ENCODE results near the gene CCDC38. TPM values are rescaled to one million over a fixed set of nuclear protein-coding genes. Genes with fewer than 3 reads are reported as not detected.

Gene CCDC38
- total and polyA plus RNA-seq, 4 donors: 0.46 to 1.4 (median 0.93) TPM

DNA sequence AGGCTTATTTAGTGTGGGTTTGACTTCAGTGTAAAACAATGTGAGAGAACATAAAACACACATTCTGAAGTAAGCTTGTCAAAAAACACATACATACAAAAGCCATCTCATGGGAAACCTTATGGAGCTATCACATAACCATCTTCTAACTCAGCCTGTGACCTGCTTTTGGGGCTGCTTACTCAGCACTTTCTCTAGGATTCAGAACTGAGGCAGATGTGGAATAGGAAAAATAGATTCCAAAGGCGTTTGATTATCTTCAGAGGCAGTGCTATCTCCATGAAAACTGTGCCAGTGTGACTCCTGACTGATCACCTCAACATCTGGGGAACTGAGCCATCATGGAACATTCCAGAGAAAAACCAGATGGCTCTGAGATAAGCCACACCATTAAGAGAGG lies 40.2 kb upstream of the CCDC38 start:
- Histone ChIP-seq H3K9ac (ENCODE audit: low read depth in 1 of 2, low read length in 2 of 2) (no peak overlapping the region), H3K36me3 (ENCODE audit: control insufficient read depth in 4 of 4, insufficient read depth in 3 of 4, low read depth in 1 of 4, low read length in 3 of 4) (peaks cover 2 to 47% (median 35%) of the 10 kb centered on the region in 4 donors), H3K4me1 (ENCODE audit: control insufficient read depth in 4 of 4, insufficient read depth in 4 of 4, low read length in 3 of 4) (peaks cover 0 to 13% (median 11%) of the 10 kb centered on the region in 4 donors), H3K4me3 (ENCODE audit: low read depth in 1 of 3, low read length in 3 of 3) (no peak overlapping the region), H3K27me3 (ENCODE audit: control insufficient read depth in 4 of 4, insufficient read depth in 4 of 4, low read length in 3 of 4) (no peaks in the 10 kb centered on the region), H3K27ac (ENCODE audit: low read depth in 1 of 2, low read length in 2 of 2) (no peak overlapping the region), H3K9me3 (ENCODE audit: control insufficient read depth in 4 of 4, low read length in 3 of 4) (no peaks in the 10 kb centered on the region)
- DNase-seq (ENCODE audit: low spot score): no peak
- TF ChIP-seq YY1 (IDR thresholded peaks at IDR 0.05) (no peak), REST (IDR thresholded peaks at IDR 0.05) (no peak), ATF3 (IDR thresholded peaks at IDR 0.05) (no peak), EGR1 (IDR thresholded peaks at IDR 0.05; ENCODE audit: low read depth in 2 of 2) (no peak), MAX (IDR thresholded peaks at IDR 0.05) (no peak), ZBTB33 (IDR thresholded peaks at IDR 0.05) (no peak), FOXA1 (IDR thresholded peaks at IDR 0.05) (no peak), RXRA (IDR thresholded peaks at IDR 0.05) (no peak), HNF4A (conservative IDR thresholded peaks at IDR 0.05) (no peak), RAD21 (IDR thresholded peaks at IDR 0.05) (no peak), SP1 (IDR thresholded peaks at IDR 0.05) (no peak), NR2F2 (IDR thresholded peaks at IDR 0.05) (no peak), CTCF (IDR thresholded peaks at IDR 0.05; ENCODE audit: low read depth, low read length, missing input control) (no peak), GABPA (IDR thresholded peaks at IDR 0.05 in 1 of 2, conservative IDR thresholded peaks at IDR 0.05 in 1 of 2) (no peak), TAF1 (conservative IDR thresholded peaks at IDR 0.05) (no peak), HNF4G (IDR thresholded peaks at IDR 0.05) (no peak), FOXA2 (IDR thresholded peaks at IDR 0.05) (no peak)
- WGBS: 88% methylated on average over 1 of the region's 1 CpG
